HG02840 (cell line): ENCODE results near the gene CLEC18C.
"Not testable (repeated sequence)": the region's sequence is repeated elsewhere in the genome, so short reads cannot be mapped to it uniquely, and the experiment has no call there.

ENCODE experiments used
- ATAC-seq: cut with Tn5 transposase; IDR thresholded peaks from one replicate; pipeline ENCODE4 v1.9.1; 2021; ENCODE audit warnings: mild to moderate bottlenecking, moderate library complexity, moderate number of reproducible peaks; ENCODE audit not compliant: unreplicated experiment, low FRiP score

The CLEC18C gene

GRCh38 chr16:70204010-70204409 lies 30.4 kb downstream of the CLEC18C start:
- ATAC-seq = not testable (repeated sequence)

GRCh38 chr16:70204668-70205405 lies 31.2 kb downstream of the CLEC18C start:
- not testable (repeated sequence) for ATAC-seq

DNA sequence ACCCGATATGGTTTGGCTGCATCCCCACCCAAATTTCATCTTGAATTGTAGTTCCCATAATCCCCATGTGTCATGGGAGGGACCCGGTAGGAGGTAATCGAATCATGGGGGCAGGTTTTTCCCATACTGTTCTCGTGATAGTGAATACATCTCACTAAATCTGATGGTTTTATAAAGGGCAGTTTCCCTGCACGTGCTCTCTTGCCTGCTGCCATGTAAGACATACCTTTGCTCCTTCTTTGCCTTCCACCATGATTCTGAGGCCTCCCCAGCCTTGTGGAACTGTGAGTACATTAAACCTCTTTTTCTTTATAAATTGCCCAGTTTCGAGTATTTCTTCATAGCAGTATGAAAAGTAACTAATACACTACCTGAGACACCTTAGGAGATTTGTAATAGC lies 32.8 kb downstream of the CLEC18C start:
- ATAC-seq = not testable (repeated sequence)

GRCh38 chr16:70218586-70218985 lies 45.0 kb downstream of the CLEC18C start:
- ATAC-seq = not testable (repeated sequence)

DNA sequence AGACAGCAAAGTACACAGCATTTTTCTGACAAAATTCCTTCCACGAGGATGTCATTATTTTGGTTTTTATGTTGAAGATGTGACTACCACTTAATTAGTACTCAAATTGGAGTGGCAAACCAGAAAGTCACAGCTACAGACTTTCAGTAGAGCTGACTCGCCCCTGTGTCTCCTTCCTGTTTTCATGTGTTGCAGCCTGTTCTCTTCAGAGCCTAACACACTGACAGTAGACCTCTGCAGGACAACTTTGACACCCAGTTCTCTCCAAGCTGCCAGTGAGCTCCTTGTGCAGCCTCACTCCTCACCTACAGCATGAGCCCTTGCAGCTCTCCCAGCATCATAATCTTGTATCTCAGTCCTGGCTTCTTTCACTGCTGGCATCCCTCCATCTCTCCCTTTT lies 49.0 kb downstream of the CLEC18C start:
- ATAC-seq = not testable (repeated sequence)

- not testable (repeated sequence) for ATAC-seq
Measured at GRCh38 chr16:70223216-70223615, 49.6 kb downstream of the CLEC18C start.

- ATAC-seq = not testable (repeated sequence)
Measured at GRCh38 chr16:70223971-70224513, 50.5 kb downstream of the CLEC18C start.

DNA sequence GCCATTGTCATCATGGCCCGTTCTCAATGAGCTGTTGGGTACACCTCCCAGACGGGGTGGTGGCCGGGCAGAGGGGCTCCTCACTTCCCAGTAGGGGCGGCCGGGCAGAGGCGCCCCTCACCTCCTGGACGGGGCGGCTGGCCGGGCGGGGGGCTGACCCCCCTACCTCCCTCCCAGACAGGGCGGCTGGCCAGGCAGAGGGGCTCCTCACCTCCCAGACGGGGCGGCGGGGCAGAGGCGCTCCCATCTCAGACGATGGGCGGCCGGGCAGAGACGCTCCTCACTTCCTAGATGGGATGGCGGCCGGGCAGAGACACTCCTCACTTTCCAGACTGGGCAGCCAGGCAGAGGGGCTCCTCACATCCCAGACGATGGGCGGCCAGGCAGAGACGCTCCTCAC lies 51.1 kb downstream of the CLEC18C start:
- ATAC-seq = not testable (repeated sequence)

DNA sequence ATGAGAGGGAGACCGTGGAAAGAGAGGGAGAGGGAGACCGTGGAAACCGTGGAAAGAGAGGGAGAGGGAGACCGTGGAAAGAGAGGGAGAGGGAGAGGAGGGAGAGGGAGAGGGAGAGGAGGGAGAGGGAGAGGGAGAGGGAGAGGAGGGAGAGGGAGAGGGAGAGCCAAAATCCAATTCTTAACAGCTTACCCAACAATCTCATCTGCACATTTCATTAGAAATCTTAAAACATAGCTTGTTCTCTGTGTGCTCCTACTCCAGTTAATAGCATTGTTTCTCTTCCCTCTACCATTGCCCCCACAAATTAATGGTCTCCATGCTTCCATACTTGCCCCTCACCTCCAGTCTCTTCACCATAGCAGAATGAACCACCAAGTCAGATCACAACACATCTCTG lies 51.8 kb downstream of the CLEC18C start:
- not testable (repeated sequence) for ATAC-seq

GRCh38 chr16:70226024-70226423 lies 52.4 kb downstream of the CLEC18C start:
- not testable (repeated sequence) for ATAC-seq

GRCh38 chr16:70231831-70232230 lies 58.2 kb downstream of the CLEC18C start:
- ATAC-seq = not testable (repeated sequence)
